H1 (cell line): ENCODE results near the gene LBH. TPM values are rescaled to one million over a fixed set of nuclear protein-coding genes. Genes with fewer than 3 reads are reported as not detected.

Source experiments
- CTCF ChIA-PET: fragments of 300-600 bp; sonication (Branson Sonifier 250); formaldehyde crosslinking; loops from one replicate; lab custom pipeline; 2021; ENCODE audit not compliant: partially characterized antibody; lab: Charles Lee
- POLR2A ChIA-PET: fragments of 300-600 bp; sonication (Branson Sonifier 250); formaldehyde crosslinking; loops from one replicate; lab custom pipeline; 2021; ENCODE audit warnings: inconsistent platforms; ENCODE audit not compliant: partially characterized antibody; lab: Charles Lee
- DNase-seq, 2 experiments: peaks; one replicate each; pipeline versions ENCODE4 v3.0.0 to v3.0.0-alpha.2; 2010 to 2022; ENCODE audit warnings: low spot score in 2 of 2, low read depth in 1 of 2, mixed read lengths in 1 of 2
- FAIRE-seq: peaks from 2 replicates; lab custom pipeline; 2011; peaks lifted over from hg19 to GRCh38; lab: Jason Lieb, UNC
- H2AFZ ChIP-seq: 2 replicates; pipeline ENCODE4 v1.8.1; 2012; ENCODE audit warnings: low read length, inconsistent platforms
- H2AK5ac ChIP-seq: 2 replicates; pipeline ENCODE4 v1.6.1; 2013; ENCODE audit warnings: low read depth, low read length
- H2BK120ac ChIP-seq: replicated peaks from 2 replicates; pipeline ENCODE3; 2013; ENCODE audit warnings: low read depth, low read length, inconsistent platforms
- H2BK12ac ChIP-seq: 2 replicates; pipeline ENCODE4 v1.6.1; 2013; ENCODE audit warnings: low read depth, low read length
- H2BK15ac ChIP-seq: 2 replicates; pipeline ENCODE4 v1.6.1; 2013; ENCODE audit warnings: low read length
- H2BK20ac ChIP-seq: 2 replicates; pipeline ENCODE4 v1.6.1; 2013; ENCODE audit warnings: low read length
- H2BK5ac ChIP-seq: 2 replicates; pipeline ENCODE4 v1.6.1; 2013; ENCODE audit warnings: low read depth, low read length
- H3K14ac ChIP-seq: 2 replicates; pipeline ENCODE4 v1.6.1; 2013; ENCODE audit warnings: inconsistent platforms; ENCODE audit not compliant: insufficient read length
- H3K18ac ChIP-seq: 2 replicates; pipeline ENCODE4 v1.6.1; 2013; ENCODE audit warnings: low read length; ENCODE audit errors: extremely low read depth
- H3K23ac ChIP-seq: 2 replicates; pipeline ENCODE4 v1.6.1; 2013; ENCODE audit warnings: inconsistent platforms; ENCODE audit not compliant: insufficient read length
- H3K23me2 ChIP-seq: 2 replicates; pipeline ENCODE4 v1.6.1; 2013; ENCODE audit warnings: low read depth, low read length
- H3K27ac ChIP-seq: 2 replicates; pipeline ENCODE4 v1.6.1; 2011; ENCODE audit warnings: low read depth, low read length, inconsistent platforms
- H3K27me3 ChIP-seq, 4 experiments: replicated peaks in 1 of 4; 1 replicate in 1 of 4; 2 replicates in 3 of 4; pipeline versions ENCODE4 v1.6.1 to v1.8.1; 2011 to 2013; ENCODE audit warnings: low read length in 3 of 4, mild to moderate bottlenecking in 3 of 4, inconsistent platforms in 2 of 4, mixed read lengths in 2 of 4, moderate library complexity in 1 of 4; ENCODE audit not compliant: control insufficient read depth in 3 of 4, insufficient read depth in 3 of 4; ENCODE audit errors: extremely low read depth in 1 of 4
- H3K36me3 ChIP-seq, 4 experiments: 2 replicates each; pipeline versions ENCODE4 v1.6.1 to v1.8.1; 2011 to 2013; ENCODE audit warnings: mild to moderate bottlenecking in 4 of 4, low read length in 3 of 4, moderate library complexity in 2 of 4, control low read depth in 1 of 4, inconsistent platforms in 1 of 4; ENCODE audit not compliant: insufficient read depth in 4 of 4, control insufficient read depth in 2 of 4
- H3K4ac ChIP-seq: replicated peaks from 2 replicates; pipeline ENCODE3; 2013; ENCODE audit warnings: low read length, low read depth, mixed read lengths, inconsistent platforms; ENCODE audit not compliant: insufficient read length
- H3K4me1 ChIP-seq, 4 experiments: replicated peaks in 1 of 4; 1 replicate in 1 of 4; 2 replicates in 3 of 4; pipeline versions ENCODE4 v1.6.1 to v1.8.1; 2011 to 2013; ENCODE audit warnings: low read length in 3 of 4, inconsistent platforms in 2 of 4, mixed read lengths in 1 of 4; ENCODE audit not compliant: insufficient read depth in 4 of 4, control insufficient read depth in 3 of 4
- H3K4me2 ChIP-seq, 2 experiments: 2 replicates each; pipeline versions ENCODE4 v1.6.1 to v1.8.1; 2011 to 2013; ENCODE audit warnings: low read depth in 2 of 2, low read length in 2 of 2, control low read depth in 1 of 2, inconsistent platforms in 1 of 2, mild to moderate bottlenecking in 1 of 2; ENCODE audit not compliant: insufficient read depth in 1 of 2
- H3K4me3 ChIP-seq, 4 experiments: fragments of 200-600, 300-600 bp in 1 of 4; sonication (generic), shearing (Covaris generic), sonication (Bioruptor Twin) in 1 of 4; 2 replicates each; pipeline versions ENCODE4 v1.5.1 to v1.8.1; 2011 to 2016; ENCODE audit warnings: low read length in 4 of 4, low read depth in 3 of 4, control low read depth in 2 of 4, inconsistent platforms in 2 of 4, mild to moderate bottlenecking in 2 of 4, mixed read lengths in 1 of 4, moderate library complexity in 1 of 4; ENCODE audit not compliant: insufficient read depth in 2 of 4; ENCODE audit errors: extremely low read depth in 1 of 4
- H3K56ac ChIP-seq: replicated peaks from 2 replicates; pipeline ENCODE3; 2013; ENCODE audit warnings: low read depth, mild to moderate bottlenecking, mixed read lengths, low read length, inconsistent platforms; ENCODE audit not compliant: insufficient read length
- H3K79me1 ChIP-seq: 2 replicates; pipeline ENCODE4 v1.6.1; 2013; ENCODE audit warnings: low read depth, low read length, control low read depth
- H3K79me2 ChIP-seq, 2 experiments: 2 replicates each; pipeline versions ENCODE4 v1.6.1 to v1.8.1; 2012 to 2013; ENCODE audit warnings: low read length in 2 of 2, mild to moderate bottlenecking in 2 of 2, inconsistent platforms in 1 of 2; ENCODE audit not compliant: insufficient read depth in 2 of 2, control insufficient read depth in 1 of 2
- H3K9ac ChIP-seq, 4 experiments: replicated peaks in 1 of 4; 1 replicate in 1 of 4; 2 replicates in 3 of 4; pipeline versions ENCODE4 v1.6.1 to v1.8.1; 2011 to 2013; ENCODE audit warnings: low read depth in 3 of 4, low read length in 3 of 4, control low read depth in 2 of 4, mild to moderate bottlenecking in 2 of 4, moderate library complexity in 2 of 4, inconsistent platforms in 1 of 4; ENCODE audit errors: extremely low read depth in 1 of 4
- H3K9me3 ChIP-seq, 2 experiments: 2 replicates each; pipeline versions ENCODE4 v1.6.1 to v1.8.1; 2012 to 2013; ENCODE audit warnings: mild to moderate bottlenecking in 2 of 2, moderate library complexity in 2 of 2, control low read depth in 1 of 2, inconsistent platforms in 1 of 2, low read depth in 1 of 2, low read length in 1 of 2, mixed read lengths in 1 of 2; ENCODE audit not compliant: insufficient read depth in 2 of 2
- H4K20me1 ChIP-seq, 2 experiments: replicated peaks in 1 of 2; 2 replicates each; pipeline versions ENCODE3 to v1.8.1; 2011 to 2013; ENCODE audit warnings: inconsistent platforms in 2 of 2, low read length in 2 of 2, mild to moderate bottlenecking in 1 of 2; ENCODE audit not compliant: insufficient read depth in 2 of 2, control insufficient read depth in 1 of 2
- H4K5ac ChIP-seq: 2 replicates; pipeline ENCODE4 v1.6.1; 2013; ENCODE audit warnings: low read length, low read depth, mixed read lengths, inconsistent platforms; ENCODE audit not compliant: insufficient read length
- H4K8ac ChIP-seq: 2 replicates; pipeline ENCODE4 v1.8.0; 2013; ENCODE audit warnings: mild to moderate bottlenecking, moderate library complexity, low read length, inconsistent platforms; ENCODE audit not compliant: insufficient read depth; ENCODE audit errors: extremely low read depth
- H4K91ac ChIP-seq: replicated peaks from 2 replicates; pipeline ENCODE3; 2013; ENCODE audit warnings: low read length, mixed read lengths, inconsistent platforms; ENCODE audit not compliant: insufficient read length
- YY1 ChIP-seq: IDR thresholded peaks from 2 replicates; pipeline ENCODE4 v1.6.1; 2011; ENCODE audit warnings: low read depth, mild to moderate bottlenecking, low read length
- WGBS, 2 experiments: shearing (Covaris generic) in 1 of 2; methylation state at CpG; one replicate each; pipeline versions ENCODE4 v1.1.6 to v1.1.7; 2013 to 2015; ENCODE audit warnings: low lambda C conversion rate in 2 of 2, mixed read lengths in 2 of 2, inconsistent platforms in 1 of 2, low coverage in 1 of 2, missing lambda C conversion rate in 1 of 2; ENCODE audit not compliant: insufficient replicate concordance in 2 of 2, insufficient coverage in 1 of 2, insufficient read length in 1 of 2; ENCODE audit errors: extremely low coverage in 1 of 2, missing lambda C conversion rate in 1 of 2; 5-methylcytosine and 5-hydroxymethylcytosine counted together
- polyA plus RNA-seq, 7 experiments: library from polyadenylated mRNA; depleted of rRNA in 3 of 7; stranded (reverse) in 5 of 7; unstranded in 2 of 7; fragments of >200 nt in 5 of 7; fragments of 200-250 nt in 2 of 7; gene quantifications; 1 replicate in 5 of 7; 2 replicates in 1 of 7; 4 replicates in 1 of 7; pipeline versions ENCODE4 v1.2.1 to v1.2.3, GENCODE V29; 2011 to 2013; ENCODE audit warnings: missing spikeins in 2 of 7, mixed read lengths in 2 of 7
- total RNA-seq: library from RNA; stranded (reverse); fragmentation: NEBNext Ultra II Directional; extraction: Animal tissue kit (Norgen Biotek cat#: 25700); gene quantifications from 2 replicates; pipeline ENCODE4 v1.2.1, GENCODE V29; 2021

The LBH gene
- total and polyA plus RNA-seq, 2 of the 8 experiments (the other 6 are each of a cell fraction or from before 2014, with no cell fraction given), result 25.7 to 34.5 TPM

DNA sequence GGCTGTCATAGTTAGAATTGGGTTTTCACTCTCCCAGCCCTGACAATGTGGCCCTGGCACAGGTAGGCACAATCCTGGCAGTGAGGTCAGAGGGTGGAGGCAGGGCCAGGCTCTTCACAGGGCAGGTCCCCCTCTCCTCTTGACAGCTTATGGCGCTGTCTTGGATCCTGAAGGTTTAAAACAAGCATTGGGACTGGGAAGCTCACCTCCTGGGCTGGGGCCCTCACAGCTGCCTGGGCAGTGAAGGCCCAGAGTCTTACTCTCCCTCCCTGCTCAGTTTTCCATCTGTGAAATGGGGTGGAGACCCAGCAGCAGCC is 23.3 kb downstream of the LBH start:
- no peak overlapping the region for H3K27ac ChIP-seq
- no peak overlapping the region for H2BK15ac ChIP-seq
- no peak overlapping the region for H3K4ac ChIP-seq
- no peaks in the 10 kb centered on the region for H3K23me2 ChIP-seq
- no peak overlapping the region for H3K56ac ChIP-seq
- peaks cover 0 to 10% (median 4%) of the 10 kb centered on the region in 4 experiments; a peak in 6 of 8 replicates for H3K36me3 ChIP-seq
- ChIA-PET CTCF (interaction anchor here (1.1 to 11.4 kb wide), 4 partner anchors 11 to 89 kb away, joined by 3 to 74 read pairs (median 6); no protein-coding TSS in a partner anchor), POLR2A (interaction anchor here (1.2 to 1.6 kb wide), 2 partner anchors 10 to 24 kb away, joined by 4 read pairs; partner anchors contain the start of gene LBH)
- H4K20me1 ChIP-seq, result no peaks in the 10 kb centered on the region
- no peak overlapping the region for H2AK5ac ChIP-seq
- H3K4me2 ChIP-seq, result no peak overlapping the region
- no peak overlapping the region for H3K23ac ChIP-seq
- no peak overlapping the region for H4K8ac ChIP-seq
- H3K14ac ChIP-seq, result no peak overlapping the region
- H2BK20ac ChIP-seq, result no peak overlapping the region
- H3K79me1 ChIP-seq, result no peaks in the 10 kb centered on the region; the same call in 1 of the 2 replicates
- WGBS, 2 experiments, result 100% methylated on average over 1 of the region's 1 CpG; no CpG with 5 or more reads in 1 of the 2 experiments
- no peak overlapping the region for H2AFZ ChIP-seq
- no peak overlapping the region for H2BK12ac ChIP-seq
- H3K9ac ChIP-seq, result no peak overlapping the region
- H3K27me3 ChIP-seq, result no peaks in the 10 kb centered on the region
- no peak for FAIRE-seq
- TF ChIP-seq YY1, result no peak
- no peak overlapping the region for H4K91ac ChIP-seq
- no peak overlapping the region for H2BK5ac ChIP-seq
- H3K9me3 ChIP-seq, result no peaks in the 10 kb centered on the region
- H2BK120ac ChIP-seq, result no peak overlapping the region
- no peak overlapping the region for H3K18ac ChIP-seq
- DNase-seq, result no peak
- no peak overlapping the region for H4K5ac ChIP-seq
- H3K4me3 ChIP-seq, result no peak overlapping the region
- no peaks in the 10 kb centered on the region for H3K79me2 ChIP-seq
- H3K4me1 ChIP-seq, result peaks cover 0 to 4% (median 0%) of the 10 kb centered on the region in 4 experiments; a peak in 1 of 7 replicates
